H7 (cell line): ENCODE data around the gene VCAN. TPM values are rescaled to one million over a fixed set of nuclear protein-coding genes. Genes with fewer than 3 reads are reported as not detected.

Experiments used
- DNase-seq: peaks from one replicate; pipeline ENCODE4 v3.0.0; 2012
- H3K27me3 ChIP-seq: 2 replicates; pipeline ENCODE4 v1.6.0; 2011; ENCODE audit warnings: mild to moderate bottlenecking, low read length; ENCODE audit not compliant: control insufficient read depth, insufficient read depth
- H3K36me3 ChIP-seq: replicated peaks from 2 replicates; pipeline ENCODE4 v1.5.1; 2011; ENCODE audit warnings: low read length; ENCODE audit not compliant: control insufficient read depth, insufficient read depth
- H3K4me3 ChIP-seq: 2 replicates; pipeline ENCODE4 v1.5.1; 2011; ENCODE audit warnings: low read depth, mild to moderate bottlenecking, control low read depth, low read length, moderate library complexity; ENCODE audit not compliant: insufficient read depth
- total RNA-seq: library from RNA; depleted of rRNA; stranded (reverse); fragments of >200 nt; shearing (Covaris generic); gene quantifications from 2 replicates; pipeline ENCODE4 v1.2.3, GENCODE V29; 2014

The VCAN gene
- total RNA-seq, 1 experiment from 2014 or later = 85.8 TPM

GRCh38 chr5:83547889-83548288 lies 76.3 kb downstream of the VCAN start:
- Histone ChIP-seq H3K4me3 (no peak overlapping the region), H3K27me3 (no peaks in the 10 kb centered on the region), H3K36me3 (peaks cover 6% of the 10 kb centered on the region)
- DNase-seq = no peak

- DNase-seq = no peak
- Histone ChIP-seq H3K36me3 (peaks cover 13% of the 10 kb centered on the region), H3K27me3 (no peaks in the 10 kb centered on the region), H3K4me3 (no peak overlapping the region)
Measured at GRCh38 chr5:83548581-83548980, 77.0 kb downstream of the VCAN start.

- H3K27me3 ChIP-seq = no peaks in the 10 kb centered on the region
- H3K4me3 ChIP-seq = no peak overlapping the region
- DNase-seq = no peak
- peaks cover 16% of the 10 kb centered on the region for H3K36me3 ChIP-seq
Measured at GRCh38 chr5:83549076-83549475, 77.5 kb downstream of the VCAN start.

- peaks cover 18% of the 10 kb centered on the region for H3K36me3 ChIP-seq
- H3K4me3 ChIP-seq = no peak overlapping the region
- no peak for DNase-seq
- no peaks in the 10 kb centered on the region for H3K27me3 ChIP-seq
Measured at GRCh38 chr5:83549674-83550073, 78.1 kb downstream of the VCAN start.

GRCh38 chr5:83551821-83552220 lies 80.3 kb downstream of the VCAN start:
- Histone ChIP-seq H3K4me3 (no peak overlapping the region), H3K27me3 (no peaks in the 10 kb centered on the region), H3K36me3 (peaks cover 26% of the 10 kb centered on the region)
- DNase-seq = no peak

GRCh38 chr5:83552275-83552674 lies 80.7 kb downstream of the VCAN start:
- H3K27me3 ChIP-seq = no peaks in the 10 kb centered on the region
- peaks cover 26% of the 10 kb centered on the region for H3K36me3 ChIP-seq
- DNase-seq = no peak
- no peak overlapping the region for H3K4me3 ChIP-seq

GRCh38 chr5:83553000-83553486 lies 81.5 kb downstream of the VCAN start:
- Histone ChIP-seq H3K27me3 (no peaks in the 10 kb centered on the region), H3K36me3 (peaks cover 29% of the 10 kb centered on the region), H3K4me3 (no peak overlapping the region)
- DNase-seq = no peak

GRCh38 chr5:83554133-83554532 lies 82.6 kb downstream of the VCAN start:
- no peaks in the 10 kb centered on the region for H3K27me3 ChIP-seq
- H3K4me3 ChIP-seq = no peak overlapping the region
- no peak for DNase-seq
- peaks cover 27% of the 10 kb centered on the region for H3K36me3 ChIP-seq

GRCh38 chr5:83554686-83555085 lies 83.1 kb downstream of the VCAN start:
- Histone ChIP-seq H3K4me3 (no peak overlapping the region), H3K36me3 (peaks cover 28% of the 10 kb centered on the region), H3K27me3 (no peaks in the 10 kb centered on the region)
- no peak for DNase-seq

- H3K36me3 ChIP-seq = peaks cover 27% of the 10 kb centered on the region
- no peak for DNase-seq
- H3K27me3 ChIP-seq = no peaks in the 10 kb centered on the region
- H3K4me3 ChIP-seq = no peak overlapping the region
Measured at GRCh38 chr5:83555263-83555662, 83.7 kb downstream of the VCAN start.

GRCh38 chr5:83556190-83556589 lies 84.6 kb downstream of the VCAN start:
- peaks cover 27% of the 10 kb centered on the region for H3K36me3 ChIP-seq
- H3K27me3 ChIP-seq = no peaks in the 10 kb centered on the region
- no peak for DNase-seq

GRCh38 chr5:83559118-83559785 lies 87.7 kb downstream of the VCAN start:
- H3K36me3 ChIP-seq = peaks cover 17% of the 10 kb centered on the region

More at GRCh38 chr5:83556190-83556589, 84.6 kb downstream of the VCAN start:
- no peak overlapping the region for H3K4me3 ChIP-seq

GRCh38 chr5:83562071-83562606 lies 90.6 kb downstream of the VCAN start:
- no peaks in the 10 kb centered on the region for H3K27me3 ChIP-seq
- H3K36me3 ChIP-seq = peaks cover 9% of the 10 kb centered on the region
- H3K4me3 ChIP-seq = no peak overlapping the region
- DNase-seq = no peak

More at GRCh38 chr5:83559118-83559785, 87.7 kb downstream of the VCAN start:
- Histone ChIP-seq H3K4me3 (no peak overlapping the region), H3K27me3 (no peaks in the 10 kb centered on the region)
- no peak for DNase-seq

- DNase-seq = no peak
- Histone ChIP-seq H3K4me3 (no peak overlapping the region), H3K27me3 (no peaks in the 10 kb centered on the region), H3K36me3 (peaks cover 6% of the 10 kb centered on the region)
Measured at GRCh38 chr5:83562791-83563557, 91.4 kb downstream of the VCAN start.

- Histone ChIP-seq H3K36me3 (peaks cover 6% of the 10 kb centered on the region; the same call in 1 of the 2 replicates), H3K27me3 (no peaks in the 10 kb centered on the region), H3K4me3 (no peak overlapping the region)
- no peak for DNase-seq
Measured at GRCh38 chr5:83563631-83564030, 92.1 kb downstream of the VCAN start.
